ENCODE results near the gene VAMP3.

The VAMP3 gene

GRCh38 chr1:7745783-7746182, 25.3 kb upstream of the VAMP3 start:
- TF ChIP-seq MYC (IDR thresholded peaks at IDR 0.05; ENCODE audit: low read depth, low read length) = no peak
- TF ChIP-seq MAX (IDR thresholded peaks at IDR 0.05; ENCODE audit: low read depth, low read length) = no peak
- no peak for TF ChIP-seq CTCF (IDR thresholded peaks at IDR 0.05; ENCODE audit: low read depth, low read length)
- no peak for TF ChIP-seq POLR2A (IDR thresholded peaks at IDR 0.05; ENCODE audit: extremely low read depth, insufficient read length)
- no peak for DNase-seq (ENCODE audit: low read depth)
- H3K4me3 ChIP-seq (ENCODE audit: low read depth, low read length) = no peak overlapping the region

GRCh38 chr1:7747605-7748004, 23.5 kb upstream of the VAMP3 start:
- no peak for DNase-seq (ENCODE audit: low read depth)
- no peak overlapping the region for H3K4me3 ChIP-seq (ENCODE audit: low read depth, low read length)
- TF ChIP-seq POLR2A (IDR thresholded peaks at IDR 0.05; ENCODE audit: extremely low read depth, insufficient read length) (no peak), MYC (IDR thresholded peaks at IDR 0.05; ENCODE audit: low read depth, low read length) (no peak), MAX (IDR thresholded peaks at IDR 0.05; ENCODE audit: low read depth, low read length) (no peak), CTCF (IDR thresholded peaks at IDR 0.05; ENCODE audit: low read depth, low read length) (no peak)

GRCh38 chr1:7749126-7749525, 22.0 kb upstream of the VAMP3 start:
- TF ChIP-seq CTCF (IDR thresholded peaks at IDR 0.05; ENCODE audit: low read depth, low read length) (no peak), MYC (IDR thresholded peaks at IDR 0.05; ENCODE audit: low read depth, low read length) (no peak), POLR2A (IDR thresholded peaks at IDR 0.05; ENCODE audit: extremely low read depth, insufficient read length) (no peak)
- DNase-seq (ENCODE audit: low read depth) = no peak
- H3K4me3 ChIP-seq (ENCODE audit: low read depth, low read length) = no peak overlapping the region

GRCh38 chr1:7751174-7751573, 19.9 kb upstream of the VAMP3 start:
- TF ChIP-seq MAX (IDR thresholded peaks at IDR 0.05; ENCODE audit: low read depth, low read length) (no peak), POLR2A (IDR thresholded peaks at IDR 0.05; ENCODE audit: extremely low read depth, insufficient read length) (no peak), CTCF (IDR thresholded peaks at IDR 0.05; ENCODE audit: low read depth, low read length) (no peak), MYC (IDR thresholded peaks at IDR 0.05; ENCODE audit: low read depth, low read length) (no peak)

GRCh38 chr1:7752512-7753417, 18.3 kb upstream of the VAMP3 start:
- DNase-seq (ENCODE audit: low read depth) = peak; percentile 67
- TF ChIP-seq CTCF (IDR thresholded peaks at IDR 0.05; ENCODE audit: low read depth, low read length) = peak; percentile 56
- TF ChIP-seq POLR2A (IDR thresholded peaks at IDR 0.05; ENCODE audit: extremely low read depth, insufficient read length) = no peak
- peak overlapping the region; percentile 46 for H3K4me3 ChIP-seq (ENCODE audit: low read depth, low read length)

More at GRCh38 chr1:7751174-7751573, 19.9 kb upstream of the VAMP3 start:
- H3K4me3 ChIP-seq (ENCODE audit: low read depth, low read length) = no peak overlapping the region
- DNase-seq (ENCODE audit: low read depth) = no peak

- DNase-seq (ENCODE audit: low read depth) = peak; percentile 33
Observed at GRCh38 chr1:7753641-7754040, 17.5 kb upstream of the VAMP3 start.

More at GRCh38 chr1:7753641-7754040, 17.5 kb upstream of the VAMP3 start:
- no peak for TF ChIP-seq POLR2A (IDR thresholded peaks at IDR 0.05; ENCODE audit: extremely low read depth, insufficient read length)
- TF ChIP-seq MAX (IDR thresholded peaks at IDR 0.05; ENCODE audit: low read depth, low read length) = no peak
- no peak for TF ChIP-seq CTCF (IDR thresholded peaks at IDR 0.05; ENCODE audit: low read depth, low read length)
- TF ChIP-seq MYC (IDR thresholded peaks at IDR 0.05; ENCODE audit: low read depth, low read length) = no peak
- H3K4me3 ChIP-seq (ENCODE audit: low read depth, low read length) = no peak overlapping the region
